ENCODE data around the gene LMNTD2.

The LMNTD2 gene

GRCh38 chr11:601573-602245 lies 41.2 kb upstream of the LMNTD2 start:
- H3K9ac ChIP-seq (ENCODE audit: low read length), result no peak overlapping the region
- H3K79me1 ChIP-seq (ENCODE audit: low read length), result no peaks in the 10 kb centered on the region
- DNase-seq, result no peak

GRCh38 chr11:598005-598680 lies 37.6 kb upstream of the LMNTD2 start:
- no peak overlapping the region for H3K9ac ChIP-seq (ENCODE audit: low read length)
- H4K12ac ChIP-seq (ENCODE audit: low read depth, low read length), result no peak overlapping the region
- H3K36me3 ChIP-seq (ENCODE audit: control insufficient read depth in 1 of 2, insufficient read depth in 2 of 2, low read length in 2 of 2), result peaks cover 84 to 86% of the 10 kb centered on the region in 2 experiments
- no peak for DNase-seq
- H3K4me2 ChIP-seq (ENCODE audit: low read length), result no peak overlapping the region
- H3K4me3 ChIP-seq (ENCODE audit: low read depth, low read length), result peak overlapping the region; percentile 25
- no peak overlapping the region for H2BK120ac ChIP-seq (ENCODE audit: insufficient read depth, low read length, poor library complexity)
- no peak overlapping the region for H3K4ac ChIP-seq (ENCODE audit: low read depth, low read length)
- H2BK12ac ChIP-seq (ENCODE audit: low read length), result no peak overlapping the region
- no peak overlapping the region for H2AFZ ChIP-seq (ENCODE audit: insufficient read depth, low read length, poor library complexity)
- H2AK5ac ChIP-seq (ENCODE audit: low read length), result no peak overlapping the region
- no peak overlapping the region for H3K23ac ChIP-seq (ENCODE audit: low read length)
- no peak overlapping the region for H2BK5ac ChIP-seq (ENCODE audit: low read depth, low read length, poor library complexity)
- H3K18ac ChIP-seq (ENCODE audit: low read length), result no peak overlapping the region
- no peaks in the 10 kb centered on the region for H3K79me2 ChIP-seq (ENCODE audit: control insufficient read depth, insufficient read depth, low read length, poor library complexity)
- H3K4me1 ChIP-seq (ENCODE audit: control insufficient read depth in 1 of 2, insufficient read depth in 2 of 2, low read length in 2 of 2), result no peaks in the 10 kb centered on the region
- H3K14ac ChIP-seq (ENCODE audit: low read length), result no peak overlapping the region
- no peaks in the 10 kb centered on the region for H3K79me1 ChIP-seq (ENCODE audit: low read length)
- peaks cover 2% of the 10 kb centered on the region for H3K9me3 ChIP-seq (ENCODE audit: insufficient read depth, low read depth, low read length)
- H4K91ac ChIP-seq (ENCODE audit: low read depth, low read length), result no peak overlapping the region
- H3K27ac ChIP-seq (ENCODE audit: low read depth, low read length), result no peak overlapping the region
- no peak overlapping the region for H4K8ac ChIP-seq (ENCODE audit: low read depth, low read length)
- H3K27me3 ChIP-seq (ENCODE audit: insufficient read depth, low read length), result no peaks in the 10 kb centered on the region
- WGBS (ENCODE audit: extremely low coverage, insufficient coverage, insufficient read length), result no CpG with 5 or more reads among the region's 30 CpGs

More at GRCh38 chr11:601573-602245, 41.2 kb upstream of the LMNTD2 start:
- no peak overlapping the region for H4K91ac ChIP-seq (ENCODE audit: low read depth, low read length)
- no peak overlapping the region for H2AFZ ChIP-seq (ENCODE audit: insufficient read depth, low read length, poor library complexity)
- no peak overlapping the region for H2BK120ac ChIP-seq (ENCODE audit: insufficient read depth, low read length, poor library complexity)
- H4K12ac ChIP-seq (ENCODE audit: low read depth, low read length), result no peak overlapping the region
- H3K9me3 ChIP-seq (ENCODE audit: insufficient read depth, low read depth, low read length), result peaks cover 2% of the 10 kb centered on the region
- no peak overlapping the region for H2BK5ac ChIP-seq (ENCODE audit: low read depth, low read length, poor library complexity)
- H4K8ac ChIP-seq (ENCODE audit: low read depth, low read length), result no peak overlapping the region
- peaks cover 87 to 89% of the 10 kb centered on the region in 2 experiments for H3K36me3 ChIP-seq (ENCODE audit: control insufficient read depth in 1 of 2, insufficient read depth in 2 of 2, low read length in 2 of 2)
- H2BK12ac ChIP-seq (ENCODE audit: low read length), result no peak overlapping the region
- H3K27me3 ChIP-seq (ENCODE audit: insufficient read depth, low read length), result no peaks in the 10 kb centered on the region
- no peaks in the 10 kb centered on the region for H3K4me1 ChIP-seq (ENCODE audit: control insufficient read depth in 1 of 2, insufficient read depth in 2 of 2, low read length in 2 of 2)
- no peak overlapping the region for H3K23ac ChIP-seq (ENCODE audit: low read length)
- no peak overlapping the region for H3K18ac ChIP-seq (ENCODE audit: low read length)
- no peak overlapping the region for H3K14ac ChIP-seq (ENCODE audit: low read length)
- no peak overlapping the region for H3K4ac ChIP-seq (ENCODE audit: low read depth, low read length)
- H3K27ac ChIP-seq (ENCODE audit: low read depth, low read length), result no peak overlapping the region
- no CpG with 5 or more reads among the region's 23 CpGs for WGBS (ENCODE audit: extremely low coverage, insufficient coverage, insufficient read length)
- no peak overlapping the region for H3K4me2 ChIP-seq (ENCODE audit: low read length)
- no peak overlapping the region for H2AK5ac ChIP-seq (ENCODE audit: low read length)
- H3K79me2 ChIP-seq (ENCODE audit: control insufficient read depth, insufficient read depth, low read length, poor library complexity), result no peaks in the 10 kb centered on the region
- H3K4me3 ChIP-seq (ENCODE audit: low read depth, low read length), result no peak overlapping the region

GRCh38 chr11:597166-597725 lies 36.7 kb upstream of the LMNTD2 start:
- Histone ChIP-seq H3K36me3 (ENCODE audit: control insufficient read depth in 1 of 2, insufficient read depth in 2 of 2, low read length in 2 of 2) (peaks cover 85 to 87% of the 10 kb centered on the region in 2 experiments), H3K9me3 (ENCODE audit: insufficient read depth, low read depth, low read length) (peaks cover 2% of the 10 kb centered on the region), H2BK5ac (ENCODE audit: low read depth, low read length, poor library complexity) (no peak overlapping the region), H3K9ac (ENCODE audit: low read length) (no peak overlapping the region), H4K12ac (ENCODE audit: low read depth, low read length) (peak overlapping the region; percentile 4), H2BK120ac (ENCODE audit: insufficient read depth, low read length, poor library complexity) (no peak overlapping the region), H3K27me3 (ENCODE audit: insufficient read depth, low read length) (no peaks in the 10 kb centered on the region), H3K23ac (ENCODE audit: low read length) (no peak overlapping the region), H4K91ac (ENCODE audit: low read depth, low read length) (no peak overlapping the region), H3K4ac (ENCODE audit: low read depth, low read length) (no peak overlapping the region), H3K14ac (ENCODE audit: low read length) (no peak overlapping the region), H2AK5ac (ENCODE audit: low read length) (no peak overlapping the region), H3K27ac (ENCODE audit: low read depth, low read length) (no peak overlapping the region), H3K4me3 (ENCODE audit: low read depth, low read length) (no peak overlapping the region), H3K79me1 (ENCODE audit: low read length) (no peaks in the 10 kb centered on the region), H2AFZ (ENCODE audit: insufficient read depth, low read length, poor library complexity) (no peak overlapping the region), H3K4me1 (ENCODE audit: control insufficient read depth in 1 of 2, insufficient read depth in 2 of 2, low read length in 2 of 2) (no peaks in the 10 kb centered on the region), H2BK12ac (ENCODE audit: low read length) (no peak overlapping the region), H3K79me2 (ENCODE audit: control insufficient read depth, insufficient read depth, low read length, poor library complexity) (no peaks in the 10 kb centered on the region), H3K4me2 (ENCODE audit: low read length) (no peak overlapping the region), H3K18ac (ENCODE audit: low read length) (no peak overlapping the region), H4K8ac (ENCODE audit: low read depth, low read length) (no peak overlapping the region)
- DNase-seq, result no peak
- WGBS (ENCODE audit: extremely low coverage, insufficient coverage, insufficient read length), result no CpG with 5 or more reads among the region's 29 CpGs

DNA sequence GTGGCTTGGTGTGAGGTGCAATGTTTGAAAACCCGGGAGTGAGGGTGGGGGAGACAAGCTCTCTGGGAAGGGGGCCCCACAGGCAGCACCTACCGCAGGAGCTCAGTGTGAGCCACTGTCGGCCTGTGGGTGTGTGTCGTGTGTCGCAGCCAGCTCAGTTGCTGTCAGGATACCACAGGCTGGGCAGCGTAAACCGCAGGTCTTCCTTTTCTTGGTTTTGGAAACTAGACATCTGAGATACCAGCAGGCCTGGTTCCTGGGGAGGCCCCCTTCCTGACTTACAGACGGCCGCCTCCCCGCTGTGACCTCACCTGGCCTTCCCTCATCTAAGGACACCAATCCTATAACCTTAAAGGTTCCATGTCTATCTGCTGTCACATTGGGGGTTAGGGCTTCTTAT lies 35.8 kb upstream of the LMNTD2 start:
- H4K8ac ChIP-seq (ENCODE audit: low read depth, low read length), result no peak overlapping the region
- no peak overlapping the region for H2AK5ac ChIP-seq (ENCODE audit: low read length)
- no peaks in the 10 kb centered on the region for H3K4me1 ChIP-seq (ENCODE audit: control insufficient read depth in 1 of 2, insufficient read depth in 2 of 2, low read length in 2 of 2)
- WGBS (ENCODE audit: extremely low coverage, insufficient coverage, insufficient read length), result no CpG with 5 or more reads among the region's 10 CpGs
- no peak overlapping the region for H3K18ac ChIP-seq (ENCODE audit: low read length)
- H3K4ac ChIP-seq (ENCODE audit: low read depth, low read length), result no peak overlapping the region
- no peak overlapping the region for H3K23ac ChIP-seq (ENCODE audit: low read length)
- no peak overlapping the region for H2BK120ac ChIP-seq (ENCODE audit: insufficient read depth, low read length, poor library complexity)
- H2BK12ac ChIP-seq (ENCODE audit: low read length), result no peak overlapping the region
- H4K91ac ChIP-seq (ENCODE audit: low read depth, low read length), result no peak overlapping the region
- no peak overlapping the region for H3K27ac ChIP-seq (ENCODE audit: low read depth, low read length)
- H2AFZ ChIP-seq (ENCODE audit: insufficient read depth, low read length, poor library complexity), result no peak overlapping the region
- H3K4me2 ChIP-seq (ENCODE audit: low read length), result no peak overlapping the region
- no peaks in the 10 kb centered on the region for H3K79me1 ChIP-seq (ENCODE audit: low read length)
- H3K14ac ChIP-seq (ENCODE audit: low read length), result no peak overlapping the region
- no peak overlapping the region for H4K12ac ChIP-seq (ENCODE audit: low read depth, low read length)
- no peak overlapping the region for H3K9ac ChIP-seq (ENCODE audit: low read length)
- peaks cover 82 to 85% of the 10 kb centered on the region in 2 experiments for H3K36me3 ChIP-seq (ENCODE audit: control insufficient read depth in 1 of 2, insufficient read depth in 2 of 2, low read length in 2 of 2)
- no peak overlapping the region for H2BK5ac ChIP-seq (ENCODE audit: low read depth, low read length, poor library complexity)
- H3K4me3 ChIP-seq (ENCODE audit: low read depth, low read length), result no peak overlapping the region
- H3K27me3 ChIP-seq (ENCODE audit: insufficient read depth, low read length), result no peaks in the 10 kb centered on the region
- no peak for DNase-seq
- no peaks in the 10 kb centered on the region for H3K79me2 ChIP-seq (ENCODE audit: control insufficient read depth, insufficient read depth, low read length, poor library complexity)
- peaks cover 2% of the 10 kb centered on the region for H3K9me3 ChIP-seq (ENCODE audit: insufficient read depth, low read depth, low read length)
